Tibial artery (tissue), 4 donors: ENCODE measurements around the gene ENKUR.
"Not testable (repeated sequence)": the region's sequence is repeated elsewhere in the genome, so short reads cannot be mapped to it uniquely, and the experiment has no call there.

Source experiments
- DNase-seq, 2 donors: peaks; one replicate each; pipeline ENCODE4 v3.0.0-alpha.2; 2019
- H3K27ac ChIP-seq, 2 donors: fragments of 200-600 bp; sonication (generic) in 1 of 2; 1 replicate in 1 of 2; 2 replicates in 1 of 2; pipeline ENCODE4 v1.5.1; 2018 to 2019; ENCODE audit warnings: mild to moderate bottlenecking in 1 of 2
- H3K27me3 ChIP-seq, 2 donors: fragments of 200-600 bp; sonication (generic) in 1 of 2; one replicate each; pipeline versions ENCODE4 v1.5.1 to v1.6.0; 2016 to 2019
- H3K36me3 ChIP-seq, 3 donors: fragments of 200-600 bp; sonication (generic) in 2 of 3; one replicate each; pipeline ENCODE4 v1.5.1; 2016 to 2019; ENCODE audit warnings: mild to moderate bottlenecking in 2 of 3
- H3K4me1 ChIP-seq, 4 donors: fragments of 200-600 bp; sonication (generic) in 2 of 4; 1 replicate in 3 of 4; 2 replicates in 1 of 4; pipeline ENCODE4 v1.5.1; 2016 to 2019
- H3K4me3 ChIP-seq, 2 donors: fragments of 200-600 bp; sonication (generic) in 1 of 2; 1 replicate in 1 of 2; 2 replicates in 1 of 2; pipeline ENCODE4 v1.5.1; 2018 to 2019; ENCODE audit warnings: mild to moderate bottlenecking in 2 of 2
- H3K9me3 ChIP-seq, 3 donors: fragments of 200-600 bp; sonication (generic) in 1 of 3; one replicate each; pipeline ENCODE4 v1.5.1; 2016 to 2019
- CTCF ChIP-seq, 2 experiments: fragments of 200-600 bp in 1 of 2; fragments of 450-650 bp in 1 of 2; IDR thresholded peaks; one replicate each; pipeline ENCODE4 v1.5.1; 2017 to 2019; ENCODE audit warnings: antibody characterized with exemption in 2 of 2, mild to moderate bottlenecking in 1 of 2, moderate library complexity in 1 of 2
- intact Hi-C: fragments of 100-400 bp; cut with DNase I; formaldehyde crosslinking; loops from one replicate; pipeline ENCODE4 v1.15.0; 2023; ENCODE audit warnings: low total_unique reads

ENKUR gene

DNA sequence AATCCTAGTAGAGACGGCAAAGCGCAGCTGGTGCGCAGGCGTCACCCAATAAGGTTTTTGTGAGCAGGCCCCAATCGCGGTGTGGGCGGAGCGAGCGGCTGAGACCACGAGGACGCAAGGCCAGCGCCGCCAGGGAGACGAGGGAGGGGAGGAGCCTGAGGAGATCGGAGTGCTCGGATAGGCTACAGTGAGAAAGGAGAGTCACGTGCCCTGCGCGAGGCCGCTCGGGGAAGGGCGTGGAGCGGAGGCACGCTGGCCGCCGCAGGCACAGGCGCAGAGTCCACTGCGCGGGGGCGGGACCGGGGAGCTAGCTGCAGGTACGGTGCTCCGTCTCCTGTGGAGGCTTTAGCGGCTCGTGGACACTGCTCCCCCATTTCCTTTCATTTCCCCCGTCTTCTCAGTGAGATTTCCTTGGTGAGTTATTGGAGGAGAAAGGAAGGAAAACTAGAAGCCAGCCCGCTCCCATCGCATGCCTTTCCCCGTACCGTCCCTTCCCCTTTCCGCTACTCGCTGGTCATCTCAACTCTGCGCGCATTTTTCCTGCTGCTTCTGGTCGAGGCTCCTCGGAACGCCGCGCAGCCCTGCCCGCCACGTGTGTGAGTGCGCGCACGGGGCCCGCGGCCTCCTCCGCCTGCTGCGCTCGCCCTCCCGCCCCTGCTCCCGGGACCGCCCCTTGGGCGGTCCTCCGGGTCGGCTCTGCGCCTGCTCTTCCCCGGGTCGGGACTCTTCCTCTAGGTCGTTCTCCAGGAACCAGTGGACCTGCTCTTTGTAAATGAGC, 607 bp upstream of the ENKUR start, which contains the start of gene THNSL1:
Gene THNSL1, plus strand, starts transcription at position 237 of the 778 bp plus-strand sequence. CDS start 6,612 bp downstream, outside the sequence.
- no peak for TF ChIP-seq CTCF (IDR thresholded peaks at IDR 0.05)
- Histone ChIP-seq H3K4me1 (peaks cover 0 to 13% (median 2%) of the 10 kb centered on the region in 4 donors), H3K9me3 (no peaks in the 10 kb centered on the region), H3K36me3 (no peaks in the 10 kb centered on the region), H3K4me3 (peak within 1 kb of the TSS; percentile 66 to 70), H3K27me3 (no peaks in the 10 kb centered on the region), H3K27ac (peak within 1 kb of the TSS; percentile 83)
- peak; percentile 99 for DNase-seq
- intact Hi-C loops, result loop anchor here (5.0 kb wide), 1 partner anchor 294 kb away; the partner anchor contains the start of gene ARHGAP21

DNA sequence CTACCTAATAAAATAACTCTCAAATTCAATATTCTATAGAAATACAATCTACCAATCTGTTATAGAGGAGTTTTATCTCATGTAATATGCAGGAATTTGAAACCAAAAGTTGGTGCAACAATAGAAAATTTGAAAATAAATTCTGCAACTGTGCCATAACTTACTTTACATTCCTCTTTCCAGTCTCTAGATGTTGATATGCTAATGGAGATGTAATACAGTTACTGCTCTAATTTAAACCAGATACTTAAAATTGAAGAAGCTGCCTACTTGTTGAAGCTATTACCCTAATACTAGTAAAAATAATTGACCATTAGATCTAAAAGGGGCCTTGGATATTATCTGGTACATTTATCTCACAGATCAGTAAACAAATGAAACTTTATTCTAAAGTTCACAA, 1.4 kb downstream of the ENKUR start:
- Histone ChIP-seq H3K27me3 (no peaks in the 10 kb centered on the region), H3K27ac (no peak overlapping the region), H3K36me3 (no peaks in the 10 kb centered on the region), H3K9me3 (no peaks in the 10 kb centered on the region), H3K4me3 (no peak overlapping the region), H3K4me1 (peaks cover 0 to 13% (median 2%) of the 10 kb centered on the region in 4 donors)
- DNase-seq, result no peak
- no peak for TF ChIP-seq CTCF (IDR thresholded peaks at IDR 0.05)
- intact Hi-C loops, result no loop called here

DNA sequence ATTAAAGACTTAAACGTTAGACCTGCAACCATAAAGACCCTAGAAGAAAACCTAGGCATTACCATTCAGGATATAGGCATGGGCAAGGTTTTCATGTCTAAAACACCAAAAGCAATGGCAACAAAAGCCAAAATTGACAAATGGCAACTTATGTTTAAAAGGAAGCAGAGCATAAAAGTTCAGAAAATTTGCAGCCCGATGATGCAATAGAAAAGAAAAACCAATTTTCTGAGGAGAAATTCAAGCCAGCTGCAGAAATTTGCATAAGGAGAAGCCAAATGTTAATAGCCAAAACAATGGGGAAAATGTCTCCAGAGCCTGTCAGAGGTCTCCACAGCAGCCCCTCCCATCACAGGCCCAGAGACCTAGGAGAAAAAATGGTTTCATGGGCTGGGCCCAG, 4.4 kb downstream of the ENKUR start:
- H3K4me3 ChIP-seq, H3K9me3 ChIP-seq, H3K36me3 ChIP-seq, H3K4me1 ChIP-seq, H3K27ac ChIP-seq, DNase-seq, intact Hi-C loops, H3K27me3 ChIP-seq: not testable (repeated sequence)

- H3K36me3 ChIP-seq, result no peaks in the 10 kb centered on the region
- no peak for DNase-seq
- no peak for TF ChIP-seq CTCF (IDR thresholded peaks at IDR 0.05)
- no peaks in the 10 kb centered on the region for H3K4me1 ChIP-seq
- H3K9me3 ChIP-seq, result no peaks in the 10 kb centered on the region
- H3K27me3 ChIP-seq, result no peaks in the 10 kb centered on the region
- H3K4me3 ChIP-seq, result no peak overlapping the region
- intact Hi-C loops, result no loop called here
- H3K27ac ChIP-seq, result no peak overlapping the region
Observed at GRCh38 chr10:24998044-24998443, 17.9 kb downstream of the ENKUR start.

- no peak for TF ChIP-seq CTCF (IDR thresholded peaks at IDR 0.05)
- Histone ChIP-seq H3K4me1 (no peaks in the 10 kb centered on the region), H3K27ac (no peak overlapping the region), H3K9me3 (no peaks in the 10 kb centered on the region), H3K27me3 (no peaks in the 10 kb centered on the region), H3K36me3 (no peaks in the 10 kb centered on the region), H3K4me3 (no peak overlapping the region)
- DNase-seq, result no peak
- intact Hi-C loops, result no loop called here
Observed at GRCh38 chr10:24995072-24995471, 20.9 kb downstream of the ENKUR start.

- no peak for DNase-seq
- Histone ChIP-seq H3K27me3 (no peaks in the 10 kb centered on the region), H3K27ac (no peak overlapping the region), H3K36me3 (no peaks in the 10 kb centered on the region), H3K4me1 (no peaks in the 10 kb centered on the region), H3K9me3 (no peaks in the 10 kb centered on the region), H3K4me3 (no peak overlapping the region)
- no peak for TF ChIP-seq CTCF (IDR thresholded peaks at IDR 0.05)
- intact Hi-C loops, result no loop called here
Observed at GRCh38 chr10:24993237-24993958, 22.6 kb downstream of the ENKUR start.
